HEK293 (cell line): ENCODE measurements around the gene RNF31.

ENCODE experiments used
- ZFP41 ChIP-seq: fragments of 450-650 bp; formaldehyde crosslinking; IDR thresholded peaks from 2 replicates; pipeline ENCODE4 v1.5.1; 2016; ENCODE audit warnings: missing biosample characterization, missing genetic modification characterization, borderline replicate concordance
- TF ChIP-seq, protein P1 (sequence below): fragments of 450-650 bp; formaldehyde crosslinking; IDR thresholded peaks from 2 replicates; pipeline ENCODE4 v1.5.1; 2016; ENCODE audit warnings: missing biosample characterization, missing genetic modification characterization
- TF ChIP-seq, protein P2 (sequence below): fragments of 450-650 bp; formaldehyde crosslinking; IDR thresholded peaks from 2 replicates; pipeline ENCODE4 v1.5.1; 2016; ENCODE audit warnings: missing biosample characterization, missing genetic modification characterization
- TF ChIP-seq, protein P3 (sequence below): fragments of 450-650 bp; IDR thresholded peaks from 2 replicates; pipeline ENCODE4 v1.5.1; 2018; ENCODE audit warnings: missing biosample characterization, missing genetic modification characterization
- TF ChIP-seq, protein P4 (sequence below): fragments of 450-650 bp; formaldehyde crosslinking; IDR thresholded peaks from 2 replicates; pipeline ENCODE4 v1.5.1; 2016; ENCODE audit warnings: missing biosample characterization, missing genetic modification characterization

DNA sequence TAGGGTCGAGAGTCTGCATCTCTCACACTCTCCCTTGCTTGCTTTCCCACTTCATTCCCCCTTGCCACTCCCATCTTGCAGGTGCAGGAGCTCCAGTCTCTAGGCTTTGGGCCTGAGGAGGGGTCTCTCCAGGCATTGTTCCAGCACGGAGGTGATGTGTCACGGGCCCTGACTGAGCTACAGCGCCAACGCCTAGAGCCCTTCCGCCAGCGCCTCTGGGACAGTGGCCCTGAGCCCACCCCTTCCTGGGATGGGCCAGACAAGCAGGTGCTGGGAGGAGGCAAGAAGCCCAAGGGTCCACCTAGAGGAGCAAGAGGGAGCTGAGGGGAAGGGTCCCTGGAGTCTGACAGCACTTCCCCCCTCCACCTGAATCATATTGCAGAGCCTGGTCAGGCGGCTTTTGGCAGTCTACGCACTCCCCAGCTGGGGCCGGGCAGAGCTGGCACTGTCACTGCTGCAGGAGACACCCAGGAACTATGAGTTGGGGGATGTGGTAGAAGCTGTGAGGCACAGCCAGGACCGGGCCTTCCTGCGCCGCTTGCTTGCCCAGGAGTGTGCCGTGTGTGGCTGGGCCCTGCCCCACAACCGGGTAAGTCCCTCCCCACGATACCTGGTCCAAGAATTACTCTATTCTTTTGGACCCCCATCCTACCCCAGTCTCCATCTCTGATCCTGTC, 4.2 kb downstream of the RNF31 start:
- TF ChIP-seq, protein P1, sequence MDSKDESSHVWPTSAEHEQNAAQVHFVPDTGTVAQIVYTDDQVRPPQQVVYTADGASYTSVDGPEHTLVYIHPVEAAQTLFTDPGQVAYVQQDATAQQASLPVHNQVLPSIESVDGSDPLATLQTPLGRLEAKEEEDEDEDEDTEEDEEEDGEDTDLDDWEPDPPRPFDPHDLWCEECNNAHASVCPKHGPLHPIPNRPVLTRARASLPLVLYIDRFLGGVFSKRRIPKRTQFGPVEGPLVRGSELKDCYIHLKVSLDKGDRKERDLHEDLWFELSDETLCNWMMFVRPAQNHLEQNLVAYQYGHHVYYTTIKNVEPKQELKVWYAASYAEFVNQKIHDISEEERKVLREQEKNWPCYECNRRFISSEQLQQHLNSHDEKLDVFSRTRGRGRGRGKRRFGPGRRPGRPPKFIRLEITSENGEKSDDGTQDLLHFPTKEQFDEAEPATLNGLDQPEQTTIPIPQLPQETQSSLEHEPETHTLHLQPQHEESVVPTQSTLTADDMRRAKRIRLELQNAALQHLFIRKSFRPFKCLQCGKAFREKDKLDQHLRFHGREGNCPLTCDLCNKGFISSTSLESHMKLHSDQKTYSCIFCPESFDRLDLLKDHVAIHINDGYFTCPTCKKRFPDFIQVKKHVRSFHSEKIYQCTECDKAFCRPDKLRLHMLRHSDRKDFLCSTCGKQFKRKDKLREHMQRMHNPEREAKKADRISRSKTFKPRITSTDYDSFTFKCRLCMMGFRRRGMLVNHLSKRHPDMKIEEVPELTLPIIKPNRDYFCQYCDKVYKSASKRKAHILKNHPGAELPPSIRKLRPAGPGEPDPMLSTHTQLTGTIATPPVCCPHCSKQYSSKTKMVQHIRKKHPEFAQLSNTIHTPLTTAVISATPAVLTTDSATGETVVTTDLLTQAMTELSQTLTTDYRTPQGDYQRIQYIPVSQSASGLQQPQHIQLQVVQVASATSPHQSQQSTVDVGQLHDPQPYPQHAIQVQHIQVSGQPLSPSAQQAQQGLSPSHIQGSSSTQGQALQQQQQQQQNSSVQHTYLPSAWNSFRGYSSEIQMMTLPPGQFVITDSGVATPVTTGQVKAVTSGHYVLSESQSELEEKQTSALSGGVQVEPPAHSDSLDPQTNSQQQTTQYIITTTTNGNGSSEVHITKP (tag by site-specific recombination), result no peak
- TF ChIP-seq, protein P2, sequence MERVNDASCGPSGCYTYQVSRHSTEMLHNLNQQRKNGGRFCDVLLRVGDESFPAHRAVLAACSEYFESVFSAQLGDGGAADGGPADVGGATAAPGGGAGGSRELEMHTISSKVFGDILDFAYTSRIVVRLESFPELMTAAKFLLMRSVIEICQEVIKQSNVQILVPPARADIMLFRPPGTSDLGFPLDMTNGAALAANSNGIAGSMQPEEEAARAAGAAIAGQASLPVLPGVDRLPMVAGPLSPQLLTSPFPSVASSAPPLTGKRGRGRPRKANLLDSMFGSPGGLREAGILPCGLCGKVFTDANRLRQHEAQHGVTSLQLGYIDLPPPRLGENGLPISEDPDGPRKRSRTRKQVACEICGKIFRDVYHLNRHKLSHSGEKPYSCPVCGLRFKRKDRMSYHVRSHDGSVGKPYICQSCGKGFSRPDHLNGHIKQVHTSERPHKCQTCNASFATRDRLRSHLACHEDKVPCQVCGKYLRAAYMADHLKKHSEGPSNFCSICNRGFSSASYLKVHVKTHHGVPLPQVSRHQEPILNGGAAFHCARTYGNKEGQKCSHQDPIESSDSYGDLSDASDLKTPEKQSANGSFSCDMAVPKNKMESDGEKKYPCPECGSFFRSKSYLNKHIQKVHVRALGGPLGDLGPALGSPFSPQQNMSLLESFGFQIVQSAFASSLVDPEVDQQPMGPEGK (tag by site-specific recombination), result no peak
- no peak for TF ChIP-seq ZFP41 (tag by site-specific recombination)
- TF ChIP-seq, protein P3, sequence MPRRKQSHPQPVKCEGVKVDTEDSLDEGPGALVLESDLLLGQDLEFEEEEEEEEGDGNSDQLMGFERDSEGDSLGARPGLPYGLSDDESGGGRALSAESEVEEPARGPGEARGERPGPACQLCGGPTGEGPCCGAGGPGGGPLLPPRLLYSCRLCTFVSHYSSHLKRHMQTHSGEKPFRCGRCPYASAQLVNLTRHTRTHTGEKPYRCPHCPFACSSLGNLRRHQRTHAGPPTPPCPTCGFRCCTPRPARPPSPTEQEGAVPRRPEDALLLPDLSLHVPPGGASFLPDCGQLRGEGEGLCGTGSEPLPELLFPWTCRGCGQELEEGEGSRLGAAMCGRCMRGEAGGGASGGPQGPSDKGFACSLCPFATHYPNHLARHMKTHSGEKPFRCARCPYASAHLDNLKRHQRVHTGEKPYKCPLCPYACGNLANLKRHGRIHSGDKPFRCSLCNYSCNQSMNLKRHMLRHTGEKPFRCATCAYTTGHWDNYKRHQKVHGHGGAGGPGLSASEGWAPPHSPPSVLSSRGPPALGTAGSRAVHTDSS (tag by site-specific recombination), result no peak
- TF ChIP-seq, protein P4, sequence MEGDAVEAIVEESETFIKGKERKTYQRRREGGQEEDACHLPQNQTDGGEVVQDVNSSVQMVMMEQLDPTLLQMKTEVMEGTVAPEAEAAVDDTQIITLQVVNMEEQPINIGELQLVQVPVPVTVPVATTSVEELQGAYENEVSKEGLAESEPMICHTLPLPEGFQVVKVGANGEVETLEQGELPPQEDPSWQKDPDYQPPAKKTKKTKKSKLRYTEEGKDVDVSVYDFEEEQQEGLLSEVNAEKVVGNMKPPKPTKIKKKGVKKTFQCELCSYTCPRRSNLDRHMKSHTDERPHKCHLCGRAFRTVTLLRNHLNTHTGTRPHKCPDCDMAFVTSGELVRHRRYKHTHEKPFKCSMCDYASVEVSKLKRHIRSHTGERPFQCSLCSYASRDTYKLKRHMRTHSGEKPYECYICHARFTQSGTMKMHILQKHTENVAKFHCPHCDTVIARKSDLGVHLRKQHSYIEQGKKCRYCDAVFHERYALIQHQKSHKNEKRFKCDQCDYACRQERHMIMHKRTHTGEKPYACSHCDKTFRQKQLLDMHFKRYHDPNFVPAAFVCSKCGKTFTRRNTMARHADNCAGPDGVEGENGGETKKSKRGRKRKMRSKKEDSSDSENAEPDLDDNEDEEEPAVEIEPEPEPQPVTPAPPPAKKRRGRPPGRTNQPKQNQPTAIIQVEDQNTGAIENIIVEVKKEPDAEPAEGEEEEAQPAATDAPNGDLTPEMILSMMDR (tag by site-specific recombination), result no peak
